HUDEP-2 (cell line): ENCODE results near the gene MYO6.

ENCODE experiments used
- DNase-seq, 76 experiments: peaks; one replicate each; lab custom pipeline; 2025; ENCODE audit not compliant: unreplicated experiment in 76 of 76; lab: John Stamatoyannopoulos, UW

MYO6 gene

GRCh38 chr6:75819776-75820487, 70.9 kb downstream of the MYO6 start:
- DNase-seq = no peak

- no peak for DNase-seq
These were observed 75.1 kb downstream of the MYO6 start for GRCh38 chr6:75824160-75824559.

- DNase-seq = no peak
These were observed 78.1 kb downstream of the MYO6 start for GRCh38 chr6:75827163-75827562.

- DNase-seq = no peak
These were observed 82.2 kb downstream of the MYO6 start for GRCh38 chr6:75830959-75831885.

GRCh38 chr6:75834447-75834846, 85.4 kb downstream of the MYO6 start:
- DNase-seq = no peak

- DNase-seq = no peak
These were observed 93.2 kb downstream of the MYO6 start for GRCh38 chr6:75842191-75842590.

GRCh38 chr6:75842732-75843131, 93.7 kb downstream of the MYO6 start:
- no peak for DNase-seq

- no peak for DNase-seq
These were observed 94.4 kb downstream of the MYO6 start for GRCh38 chr6:75843396-75843795.

GRCh38 chr6:75848274-75848673, 99.2 kb downstream of the MYO6 start:
- DNase-seq = no peak

- DNase-seq = no peak
These were observed 100.4 kb downstream of the MYO6 start for GRCh38 chr6:75849329-75850025.

- no peak for DNase-seq
These were observed 101.2 kb downstream of the MYO6 start for GRCh38 chr6:75850026-75850833.

DNA sequence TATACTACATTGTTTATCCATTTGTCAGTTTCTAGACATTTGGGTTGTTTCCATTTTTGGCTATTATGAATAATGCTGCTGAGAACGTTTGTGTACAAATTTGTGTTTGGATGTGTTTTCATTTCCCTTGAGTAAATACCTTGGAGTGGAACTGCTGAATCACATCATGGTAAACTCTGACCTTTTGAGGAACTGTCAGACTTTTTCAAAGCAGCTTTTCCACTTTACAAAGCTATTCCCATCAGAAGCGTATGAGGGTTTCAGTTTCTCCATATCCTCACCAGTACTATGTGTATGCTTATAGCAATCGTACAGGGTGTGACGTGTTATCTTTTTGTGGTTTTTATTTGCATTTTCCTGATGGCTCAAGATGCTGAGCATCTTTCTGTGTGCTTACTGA, 103.7 kb downstream of the MYO6 start:
- DNase-seq = no peak

- no peak for DNase-seq
These were observed 104.8 kb downstream of the MYO6 start for GRCh38 chr6:75853806-75854205.

DNA sequence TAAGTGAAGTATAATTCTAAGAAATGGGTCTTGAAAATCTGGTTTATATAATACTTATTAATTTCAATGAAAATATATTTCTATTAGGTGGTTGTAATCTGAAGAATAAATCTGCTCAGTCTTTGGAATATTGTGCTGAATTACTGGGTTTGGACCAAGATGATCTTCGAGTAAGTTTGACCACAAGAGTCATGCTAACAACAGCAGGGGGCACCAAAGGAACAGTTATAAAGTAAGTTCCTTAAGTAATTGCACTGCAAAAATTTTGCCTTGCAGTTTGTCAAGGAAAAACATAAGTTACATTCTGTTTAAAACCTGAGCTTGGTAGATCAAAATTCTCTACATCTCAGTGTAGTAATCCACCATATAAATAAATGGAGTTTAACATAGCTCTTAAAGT, 106.0 kb downstream of the MYO6 start:
- DNase-seq = peak in 38 of 76 experiments; percentile 3 to 76 (median 32)

- no peak for DNase-seq
These were observed 107.9 kb downstream of the MYO6 start for GRCh38 chr6:75856902-75857301.

- no peak for DNase-seq
These were observed 114.0 kb downstream of the MYO6 start for GRCh38 chr6:75863001-75863400.

DNA sequence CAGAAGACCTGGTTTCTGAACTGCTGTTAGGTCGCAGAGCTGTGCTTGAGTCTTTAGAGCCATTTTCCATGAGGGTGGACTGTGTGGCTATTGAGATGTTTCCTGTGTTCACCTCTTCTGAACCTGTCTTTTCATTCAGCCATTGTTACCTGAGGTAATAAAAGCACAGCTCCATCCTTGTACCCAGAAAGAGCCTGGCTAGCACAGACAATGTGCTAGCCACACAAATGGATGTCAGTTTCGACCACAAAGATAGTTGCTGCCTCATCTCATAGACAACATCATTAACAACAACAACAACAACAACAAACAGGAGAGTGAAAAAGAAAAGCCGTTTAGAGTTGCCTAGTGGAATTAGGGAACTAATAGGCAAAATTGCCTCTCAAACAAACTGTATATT, 114.7 kb downstream of the MYO6 start:
- DNase-seq = no peak

- DNase-seq = no peak
These were observed 115.4 kb downstream of the MYO6 start for GRCh38 chr6:75864446-75864845.

DNA sequence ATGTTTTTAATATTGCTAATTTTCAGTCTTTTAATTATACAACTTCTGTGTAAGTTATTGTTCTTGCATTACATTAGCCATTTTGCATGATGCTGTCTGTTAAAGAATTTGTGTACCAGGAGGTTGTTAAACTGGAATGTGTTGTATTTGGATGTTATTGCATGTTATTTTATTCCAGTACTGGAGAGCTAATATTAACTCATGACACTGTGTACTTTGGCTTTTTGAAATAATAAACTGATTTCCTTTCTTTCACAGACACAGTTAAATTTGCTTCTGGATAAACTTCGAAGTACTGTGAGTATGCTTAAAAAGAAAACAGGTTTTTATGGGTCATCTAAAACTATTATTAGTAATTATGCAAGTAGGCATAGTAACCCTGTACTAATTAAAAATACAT, 121.3 kb downstream of the MYO6 start:
- DNase-seq = no peak

GRCh38 chr6:75874224-75874623, 125.2 kb downstream of the MYO6 start:
- no peak for DNase-seq

DNA sequence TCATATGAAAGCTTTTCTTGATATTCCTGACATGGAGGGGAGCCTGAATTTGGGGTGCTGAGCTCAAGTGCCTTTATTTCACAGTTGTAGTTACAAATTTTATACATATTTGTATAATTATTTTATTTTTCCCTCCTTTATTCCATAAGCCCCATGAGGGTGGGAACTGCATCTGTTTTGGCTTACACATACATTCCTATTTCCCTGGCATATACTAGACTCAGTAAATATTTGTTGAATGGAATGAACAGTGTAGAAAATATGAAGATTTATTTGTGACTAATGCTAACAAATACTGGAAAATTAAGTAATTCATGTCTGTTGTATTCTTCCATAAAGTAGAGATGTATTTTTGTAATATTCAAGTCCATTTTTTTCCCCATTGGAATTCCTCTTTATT, 127.1 kb downstream of the MYO6 start:
- no peak for DNase-seq
